Fibroblast of skin of scalp (primary cell): ENCODE measurements around the gene ACSS2.
"Not testable (repeated sequence)": the region's sequence is repeated elsewhere in the genome, so short reads cannot be mapped to it uniquely, and the experiment has no call there.

Source experiments
- DNase-seq: peaks from one replicate; pipeline ENCODE4 v3.0.0-alpha.2; 2013

The ACSS2 gene

GRCh38 chr20:34873583-34874093 lies 2.8 kb upstream of the ACSS2 start:
- no peak for DNase-seq

- peak; percentile 88 for DNase-seq
These were observed 2.2 kb upstream of the ACSS2 start for GRCh38 chr20:34874094-34874654.

- DNase-seq: peak; percentile 99
These were observed 588 bp upstream of the ACSS2 start for GRCh38 chr20:34875642-34876405.

- DNase-seq: no peak
These were observed 3.9 kb downstream of the ACSS2 start for GRCh38 chr20:34880215-34880850.

- not testable (repeated sequence) for DNase-seq
These were observed 4.6 kb downstream of the ACSS2 start for GRCh38 chr20:34880971-34881370.

GRCh38 chr20:34881689-34882088 lies 5.3 kb downstream of the ACSS2 start:
- no peak for DNase-seq

- no peak for DNase-seq
These were observed 6.8 kb downstream of the ACSS2 start for GRCh38 chr20:34883087-34883688.

- DNase-seq: no peak
These were observed 7.4 kb downstream of the ACSS2 start for GRCh38 chr20:34883809-34884208.

- DNase-seq: no peak
These were observed 7.8 kb downstream of the ACSS2 start for GRCh38 chr20:34884260-34884659.

GRCh38 chr20:34886122-34886521 lies 9.7 kb downstream of the ACSS2 start:
- DNase-seq: no peak

- no peak for DNase-seq
These were observed 10.6 kb downstream of the ACSS2 start for GRCh38 chr20:34887023-34887422.

- DNase-seq: no peak
These were observed 12.1 kb downstream of the ACSS2 start for GRCh38 chr20:34888468-34888867.

- peak; percentile 20 for DNase-seq
These were observed 15.0 kb downstream of the ACSS2 start for GRCh38 chr20:34891166-34892062.

- DNase-seq: no peak
These were observed 16.3 kb downstream of the ACSS2 start for GRCh38 chr20:34892671-34893070.

- no peak for DNase-seq
These were observed 18.3 kb downstream of the ACSS2 start for GRCh38 chr20:34894723-34895122.

GRCh38 chr20:34895465-34895864 lies 19.1 kb downstream of the ACSS2 start:
- DNase-seq: no peak

- DNase-seq: peak; percentile 13
These were observed 19.7 kb downstream of the ACSS2 start for GRCh38 chr20:34896086-34896621.

GRCh38 chr20:34898129-34898528 lies 21.7 kb downstream of the ACSS2 start:
- not testable (repeated sequence) for DNase-seq

GRCh38 chr20:34898731-34899130 lies 22.3 kb downstream of the ACSS2 start:
- DNase-seq: not testable (repeated sequence)

GRCh38 chr20:34904202-34904621 lies 27.8 kb downstream of the ACSS2 start:
- no peak for DNase-seq

- DNase-seq: peak; percentile 93
These were observed 31.4 kb downstream of the ACSS2 start for GRCh38 chr20:34907616-34908469.
